ENCODE measurements around the gene AFP.

The AFP gene

GRCh38 chr4:73392936-73393335 lies 43.1 kb upstream of the AFP start:
- Histone ChIP-seq H3K4me3 (IDR thresholded peaks at IDR 0.05; ENCODE audit: insufficient read depth, low read depth, low read length) (no peak overlapping the region), H3K4me1 (ENCODE audit: low read depth, poor library complexity, severe bottlenecking) (no peaks in the 10 kb centered on the region), H3K79me2 (ENCODE audit: insufficient read depth, low read depth) (no peaks in the 10 kb centered on the region), H3K27me3 (ENCODE audit: insufficient read depth, low read depth) (no peaks in the 10 kb centered on the region), H3K4me2 (no peak overlapping the region), H3K27ac (no peak overlapping the region), H4K20me1 (ENCODE audit: insufficient read depth) (no peaks in the 10 kb centered on the region), H3K9ac (no peak overlapping the region), H3K36me3 (ENCODE audit: insufficient read depth) (no peaks in the 10 kb centered on the region), H2AFZ (ENCODE audit: low read depth) (no peak overlapping the region)
- TF ChIP-seq, protein P1, sequence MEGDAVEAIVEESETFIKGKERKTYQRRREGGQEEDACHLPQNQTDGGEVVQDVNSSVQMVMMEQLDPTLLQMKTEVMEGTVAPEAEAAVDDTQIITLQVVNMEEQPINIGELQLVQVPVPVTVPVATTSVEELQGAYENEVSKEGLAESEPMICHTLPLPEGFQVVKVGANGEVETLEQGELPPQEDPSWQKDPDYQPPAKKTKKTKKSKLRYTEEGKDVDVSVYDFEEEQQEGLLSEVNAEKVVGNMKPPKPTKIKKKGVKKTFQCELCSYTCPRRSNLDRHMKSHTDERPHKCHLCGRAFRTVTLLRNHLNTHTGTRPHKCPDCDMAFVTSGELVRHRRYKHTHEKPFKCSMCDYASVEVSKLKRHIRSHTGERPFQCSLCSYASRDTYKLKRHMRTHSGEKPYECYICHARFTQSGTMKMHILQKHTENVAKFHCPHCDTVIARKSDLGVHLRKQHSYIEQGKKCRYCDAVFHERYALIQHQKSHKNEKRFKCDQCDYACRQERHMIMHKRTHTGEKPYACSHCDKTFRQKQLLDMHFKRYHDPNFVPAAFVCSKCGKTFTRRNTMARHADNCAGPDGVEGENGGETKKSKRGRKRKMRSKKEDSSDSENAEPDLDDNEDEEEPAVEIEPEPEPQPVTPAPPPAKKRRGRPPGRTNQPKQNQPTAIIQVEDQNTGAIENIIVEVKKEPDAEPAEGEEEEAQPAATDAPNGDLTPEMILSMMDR (conservative IDR thresholded peaks at IDR 0.05; ENCODE audit: low read depth, low read length) = no peak

GRCh38 chr4:73396304-73396703 lies 39.7 kb upstream of the AFP start:
- Histone ChIP-seq H3K4me1 (ENCODE audit: low read depth, poor library complexity, severe bottlenecking) (no peaks in the 10 kb centered on the region), H3K4me2 (no peak overlapping the region), H3K36me3 (ENCODE audit: insufficient read depth) (no peaks in the 10 kb centered on the region), H4K20me1 (ENCODE audit: insufficient read depth) (no peaks in the 10 kb centered on the region), H3K27me3 (ENCODE audit: insufficient read depth, low read depth) (no peaks in the 10 kb centered on the region), H3K4me3 (IDR thresholded peaks at IDR 0.05; ENCODE audit: insufficient read depth, low read depth, low read length) (no peak overlapping the region), H3K9ac (no peak overlapping the region), H3K27ac (no peak overlapping the region), H2AFZ (ENCODE audit: low read depth) (no peak overlapping the region), H3K79me2 (ENCODE audit: insufficient read depth, low read depth) (no peaks in the 10 kb centered on the region)
- TF ChIP-seq, protein P1 (conservative IDR thresholded peaks at IDR 0.05; ENCODE audit: low read depth, low read length) = no peak

GRCh38 chr4:73396993-73397972 lies 38.7 kb upstream of the AFP start:
- H3K4me3 ChIP-seq (IDR thresholded peaks at IDR 0.05; ENCODE audit: insufficient read depth, low read depth, low read length) = no peak overlapping the region
- H3K9ac ChIP-seq = no peak overlapping the region
- no peaks in the 10 kb centered on the region for H3K36me3 ChIP-seq (ENCODE audit: insufficient read depth)
- no peaks in the 10 kb centered on the region for H3K79me2 ChIP-seq (ENCODE audit: insufficient read depth, low read depth)
- no peaks in the 10 kb centered on the region for H3K4me1 ChIP-seq (ENCODE audit: low read depth, poor library complexity, severe bottlenecking)
- H4K20me1 ChIP-seq (ENCODE audit: insufficient read depth) = no peaks in the 10 kb centered on the region
- H3K27ac ChIP-seq = no peak overlapping the region
- H3K4me2 ChIP-seq = no peak overlapping the region
- H3K27me3 ChIP-seq (ENCODE audit: insufficient read depth, low read depth) = no peaks in the 10 kb centered on the region
- H2AFZ ChIP-seq (ENCODE audit: low read depth) = no peak overlapping the region
- TF ChIP-seq, protein P1 (conservative IDR thresholded peaks at IDR 0.05; ENCODE audit: low read depth, low read length) = no peak

GRCh38 chr4:73401412-73401811 lies 34.6 kb upstream of the AFP start:
- no peak overlapping the region for H2AFZ ChIP-seq (ENCODE audit: low read depth)
- no peaks in the 10 kb centered on the region for H3K27me3 ChIP-seq (ENCODE audit: insufficient read depth, low read depth)
- TF ChIP-seq, protein P1 (conservative IDR thresholded peaks at IDR 0.05; ENCODE audit: low read depth, low read length) = no peak
- no peak overlapping the region for H3K27ac ChIP-seq
- H3K9ac ChIP-seq = no peak overlapping the region
- no peak overlapping the region for H3K4me3 ChIP-seq (IDR thresholded peaks at IDR 0.05; ENCODE audit: insufficient read depth, low read depth, low read length)
- no peaks in the 10 kb centered on the region for H3K36me3 ChIP-seq (ENCODE audit: insufficient read depth)
- H3K79me2 ChIP-seq (ENCODE audit: insufficient read depth, low read depth) = no peaks in the 10 kb centered on the region
- H3K4me2 ChIP-seq = no peak overlapping the region
- no peaks in the 10 kb centered on the region for H3K4me1 ChIP-seq (ENCODE audit: low read depth, poor library complexity, severe bottlenecking)
- no peaks in the 10 kb centered on the region for H4K20me1 ChIP-seq (ENCODE audit: insufficient read depth)
